ENCODE results near the gene IL5.
"Not testable (repeated sequence)": the region's sequence is repeated elsewhere in the genome, so short reads cannot be mapped to it uniquely, and the experiment has no call there.

Gene IL5

GRCh38 chr5:132543472-132544201 is at the start of gene IL5:
Gene IL5 (minus strand): TSS chr5:132543522. CDS start chr5:132543478, 44 bp downstream.
- Histone ChIP-seq H3K4me3 (ENCODE audit: low read length) (no peak within 1 kb of the TSS), H3K27me3 (ENCODE audit: control insufficient read depth, insufficient read depth, low read length) (no peaks in the 10 kb centered on the region), H3K27ac (ENCODE audit: low read length) (no peak within 1 kb of the TSS), H3K9ac (ENCODE audit: low read length) (no peak within 1 kb of the TSS), H3K36me3 (ENCODE audit: control insufficient read depth, low read depth, low read length) (no peaks in the 10 kb centered on the region), H3K9me3 (ENCODE audit: control insufficient read depth, low read depth, low read length) (no peaks in the 10 kb centered on the region), H3K4me1 (ENCODE audit: control insufficient read depth, low read depth, low read length) (no peaks in the 10 kb centered on the region)

DNA sequence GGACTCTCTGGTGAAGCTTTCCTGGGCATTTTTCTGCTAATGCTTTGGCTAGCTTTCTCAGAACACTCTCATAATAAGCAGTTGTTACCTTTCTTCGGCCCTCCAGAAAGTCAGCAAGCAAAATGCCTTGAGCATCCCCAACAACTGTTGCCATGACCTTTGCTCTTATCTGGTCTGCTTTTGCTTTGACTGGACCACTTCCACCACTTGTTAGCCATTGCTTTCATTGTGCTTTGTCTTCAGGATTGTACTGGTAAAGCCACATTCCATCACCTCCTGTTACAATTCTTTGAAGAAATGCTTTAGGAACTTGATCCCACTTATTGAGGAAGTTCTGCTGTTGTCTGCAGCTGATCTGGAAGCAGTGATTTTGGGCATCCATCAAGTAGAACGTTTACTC is 49.2 kb upstream of the IL5 start:
- Histone ChIP-seq H3K36me3 (ENCODE audit: control insufficient read depth, low read depth, low read length) (peaks cover 58% of the 10 kb centered on the region), H3K9ac (ENCODE audit: low read length) (no peak overlapping the region)

DNA sequence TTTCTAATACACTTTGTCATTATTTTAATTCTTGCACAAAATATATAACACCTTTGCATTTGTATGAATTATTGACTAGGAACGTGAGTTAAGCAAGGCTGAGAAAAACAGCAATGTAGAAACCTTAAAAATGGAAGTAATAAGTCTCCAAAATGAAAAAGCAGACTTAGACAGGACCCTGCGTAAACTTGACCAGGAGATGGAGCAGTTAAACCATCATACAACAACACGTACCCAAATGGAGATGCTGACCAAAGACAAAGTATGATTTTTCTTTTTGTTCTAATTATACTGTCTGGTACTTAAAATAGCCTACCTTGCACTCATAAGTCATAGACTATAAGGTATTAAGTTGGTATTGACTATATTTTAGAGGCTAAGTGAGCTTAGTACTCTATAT is 47.8 kb upstream of the IL5 start:
- Histone ChIP-seq H3K27ac (ENCODE audit: low read length) (no peak overlapping the region), H3K36me3 (ENCODE audit: control insufficient read depth, low read depth, low read length) (peaks cover 57% of the 10 kb centered on the region), H3K27me3 (ENCODE audit: control insufficient read depth, insufficient read depth, low read length) (no peaks in the 10 kb centered on the region), H3K9ac (ENCODE audit: low read length) (no peak overlapping the region), H3K9me3 (ENCODE audit: control insufficient read depth, low read depth, low read length) (no peaks in the 10 kb centered on the region), H3K4me3 (ENCODE audit: low read length) (no peak overlapping the region), H3K4me1 (ENCODE audit: control insufficient read depth, low read depth, low read length) (no peaks in the 10 kb centered on the region)

More for the DNA sequence above, 49.2 kb upstream of the IL5 start:
- Histone ChIP-seq H3K27ac (ENCODE audit: low read length) (no peak overlapping the region), H3K27me3 (ENCODE audit: control insufficient read depth, insufficient read depth, low read length) (no peaks in the 10 kb centered on the region), H3K4me1 (ENCODE audit: control insufficient read depth, low read depth, low read length) (no peaks in the 10 kb centered on the region), H3K4me3 (ENCODE audit: low read length) (no peak overlapping the region), H3K9me3 (ENCODE audit: control insufficient read depth, low read depth, low read length) (no peaks in the 10 kb centered on the region)

DNA sequence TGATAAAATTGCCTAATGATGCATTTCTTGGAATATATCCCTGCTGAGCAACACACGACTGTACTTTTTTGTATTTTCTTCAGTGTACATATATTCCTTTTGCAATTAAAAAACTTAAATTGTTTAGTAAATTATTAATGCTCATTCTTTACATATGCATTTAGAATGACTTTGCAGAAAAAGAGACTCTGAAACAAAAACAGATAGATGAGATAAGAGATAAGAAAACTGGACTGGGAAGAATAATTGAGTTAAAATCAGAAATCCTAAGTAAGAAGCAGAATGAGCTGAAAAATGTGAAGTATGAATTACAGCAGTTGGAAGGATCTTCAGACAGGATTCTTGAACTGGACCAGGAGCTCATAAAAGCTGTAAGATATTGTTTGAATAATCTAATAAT is 46.1 kb upstream of the IL5 start:
- H3K4me3 ChIP-seq (ENCODE audit: low read length): no peak overlapping the region
- no peak overlapping the region for H3K9ac ChIP-seq (ENCODE audit: low read length)
- no peaks in the 10 kb centered on the region for H3K9me3 ChIP-seq (ENCODE audit: control insufficient read depth, low read depth, low read length)
- H3K36me3 ChIP-seq (ENCODE audit: control insufficient read depth, low read depth, low read length): peaks cover 48% of the 10 kb centered on the region
- H3K27me3 ChIP-seq (ENCODE audit: control insufficient read depth, insufficient read depth, low read length): no peaks in the 10 kb centered on the region
- no peaks in the 10 kb centered on the region for H3K4me1 ChIP-seq (ENCODE audit: control insufficient read depth, low read depth, low read length)
- no peak overlapping the region for H3K27ac ChIP-seq (ENCODE audit: low read length)

DNA sequence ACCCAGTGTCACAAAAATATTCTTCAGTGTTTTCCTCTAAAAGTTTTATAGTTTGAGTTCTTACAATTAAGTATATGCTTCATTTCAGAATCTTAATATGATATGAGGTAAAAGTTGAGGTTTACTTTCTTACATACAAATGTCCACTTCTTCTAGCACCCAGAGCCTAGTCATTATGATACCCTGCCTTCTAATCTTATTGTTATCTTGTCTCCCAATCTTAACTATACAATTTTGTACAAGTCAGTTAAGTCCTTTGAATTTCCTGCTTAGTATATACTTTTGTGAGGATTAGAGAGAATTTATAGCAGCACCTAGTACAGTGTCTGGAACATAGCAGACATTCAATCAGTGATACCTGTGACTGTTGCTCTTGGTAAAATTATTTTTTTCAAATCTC is 42.7 kb upstream of the IL5 start:
- Histone ChIP-seq H3K4me1 (ENCODE audit: control insufficient read depth, low read depth, low read length) (no peaks in the 10 kb centered on the region), H3K4me3 (ENCODE audit: low read length) (no peak overlapping the region), H3K9me3 (ENCODE audit: control insufficient read depth, low read depth, low read length) (no peaks in the 10 kb centered on the region), H3K9ac (ENCODE audit: low read length) (no peak overlapping the region), H3K36me3 (ENCODE audit: control insufficient read depth, low read depth, low read length) (peaks cover 34% of the 10 kb centered on the region), H3K27me3 (ENCODE audit: control insufficient read depth, insufficient read depth, low read length) (no peaks in the 10 kb centered on the region), H3K27ac (ENCODE audit: low read length) (no peak overlapping the region)

DNA sequence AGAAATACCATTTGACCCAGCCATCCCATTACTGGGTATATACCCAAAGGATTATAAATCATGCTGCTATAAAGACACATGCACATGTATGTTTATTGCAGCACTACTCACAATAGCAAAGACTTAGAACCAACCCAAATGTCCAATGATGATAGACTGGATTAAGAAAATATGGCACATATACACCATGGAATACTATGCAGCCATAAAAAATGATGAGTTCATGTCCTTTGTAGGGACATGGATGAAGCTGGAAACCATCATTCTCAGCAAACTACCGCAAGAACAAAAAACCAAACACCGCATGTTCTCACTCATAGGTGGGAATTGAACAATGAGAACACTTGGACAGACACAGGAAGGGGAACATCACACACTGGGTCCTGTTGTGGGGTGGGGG is 41.2 kb upstream of the IL5 start:
- not testable (repeated sequence) for H3K9ac ChIP-seq (ENCODE audit: low read length); H3K4me1 ChIP-seq (ENCODE audit: control insufficient read depth, low read depth, low read length); H3K27me3 ChIP-seq (ENCODE audit: control insufficient read depth, insufficient read depth, low read length); H3K9me3 ChIP-seq (ENCODE audit: control insufficient read depth, low read depth, low read length); H3K27ac ChIP-seq (ENCODE audit: low read length); H3K4me3 ChIP-seq (ENCODE audit: low read length)
- peaks cover 32% of the 10 kb centered on the region for H3K36me3 ChIP-seq (ENCODE audit: control insufficient read depth, low read depth, low read length)

DNA sequence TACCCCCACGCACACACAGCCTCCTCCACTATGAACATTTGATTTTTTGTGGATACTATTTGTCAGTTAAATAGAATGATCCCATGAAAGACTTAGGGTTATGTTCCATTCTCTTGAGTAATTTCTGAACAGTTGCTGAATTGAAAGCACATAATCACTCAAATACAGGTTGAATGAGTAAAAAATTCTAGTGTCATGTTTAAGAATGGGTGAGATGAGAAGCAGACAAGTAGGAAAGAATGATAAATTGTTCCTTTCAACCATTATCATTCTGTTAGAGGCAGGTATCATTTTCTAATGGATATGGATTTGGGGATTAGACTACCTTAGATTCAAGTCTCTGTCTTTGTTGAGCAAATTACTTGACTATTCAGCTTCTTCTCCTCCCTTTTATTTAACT is 32.8 kb upstream of the IL5 start:
- H3K27ac ChIP-seq (ENCODE audit: low read length): no peak overlapping the region
- H3K9me3 ChIP-seq (ENCODE audit: control insufficient read depth, low read depth, low read length): no peaks in the 10 kb centered on the region
- no peak overlapping the region for H3K4me3 ChIP-seq (ENCODE audit: low read length)
- no peaks in the 10 kb centered on the region for H3K27me3 ChIP-seq (ENCODE audit: control insufficient read depth, insufficient read depth, low read length)
- no peaks in the 10 kb centered on the region for H3K4me1 ChIP-seq (ENCODE audit: control insufficient read depth, low read depth, low read length)
- H3K36me3 ChIP-seq (ENCODE audit: control insufficient read depth, low read depth, low read length): peaks cover 33% of the 10 kb centered on the region
- no peak overlapping the region for H3K9ac ChIP-seq (ENCODE audit: low read length)

DNA sequence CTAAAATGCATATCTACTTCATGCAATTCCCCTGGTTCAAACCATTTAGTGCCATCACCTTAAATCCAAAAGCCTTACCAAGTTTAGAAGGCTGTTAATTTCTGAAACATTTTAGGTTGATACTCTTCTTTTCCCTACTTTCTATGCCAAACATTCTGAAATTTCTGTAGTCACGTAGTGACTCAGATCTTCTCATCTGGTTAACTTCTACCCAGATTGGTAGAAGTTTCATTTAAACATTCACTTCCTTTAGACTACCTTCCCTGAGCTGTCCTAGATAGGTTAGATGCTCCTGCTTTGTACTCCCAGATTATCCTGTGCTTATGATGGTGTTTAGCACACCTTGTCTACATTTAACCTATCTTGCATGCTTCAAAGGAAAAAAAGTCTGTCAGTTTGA is 23.3 kb upstream of the IL5 start:
- H3K9me3 ChIP-seq (ENCODE audit: control insufficient read depth, low read depth, low read length): no peaks in the 10 kb centered on the region
- H3K36me3 ChIP-seq (ENCODE audit: control insufficient read depth, low read depth, low read length): peaks cover 19% of the 10 kb centered on the region

DNA sequence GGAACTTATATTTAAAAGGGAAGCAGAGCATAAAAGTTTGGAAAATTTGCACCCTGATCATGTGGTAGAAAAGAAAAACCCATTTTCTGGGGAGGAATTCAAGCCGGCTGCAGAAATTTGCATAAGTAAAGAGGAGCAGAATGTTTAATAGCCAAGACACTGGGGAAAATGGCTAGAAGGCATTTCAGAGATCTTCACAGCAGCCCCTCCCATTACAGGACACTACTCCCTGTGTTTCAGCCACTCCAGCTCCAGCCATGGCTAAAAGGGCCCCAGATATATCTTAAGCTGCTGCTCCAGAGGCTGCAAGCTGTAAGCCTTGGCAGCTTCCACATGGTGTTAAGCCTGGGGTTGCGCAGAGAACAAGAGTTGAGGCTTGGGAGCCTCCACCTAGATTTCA is 21.2 kb upstream of the IL5 start:
- not testable (repeated sequence) for H3K4me3 ChIP-seq (ENCODE audit: low read length); H3K27ac ChIP-seq (ENCODE audit: low read length); H3K9ac ChIP-seq (ENCODE audit: low read length); H3K27me3 ChIP-seq (ENCODE audit: control insufficient read depth, insufficient read depth, low read length); H3K4me1 ChIP-seq (ENCODE audit: control insufficient read depth, low read depth, low read length); H3K9me3 ChIP-seq (ENCODE audit: control insufficient read depth, low read depth, low read length)
- H3K36me3 ChIP-seq (ENCODE audit: control insufficient read depth, low read depth, low read length): peaks cover 21% of the 10 kb centered on the region

More for the DNA sequence above, 23.3 kb upstream of the IL5 start:
- no peak overlapping the region for H3K9ac ChIP-seq (ENCODE audit: low read length)
- no peak overlapping the region for H3K27ac ChIP-seq (ENCODE audit: low read length)
- H3K4me1 ChIP-seq (ENCODE audit: control insufficient read depth, low read depth, low read length): no peaks in the 10 kb centered on the region
- no peaks in the 10 kb centered on the region for H3K27me3 ChIP-seq (ENCODE audit: control insufficient read depth, insufficient read depth, low read length)
- no peak overlapping the region for H3K4me3 ChIP-seq (ENCODE audit: low read length)

- Histone ChIP-seq H3K9ac (ENCODE audit: low read length) (no peak overlapping the region), H3K9me3 (ENCODE audit: control insufficient read depth, low read depth, low read length) (no peaks in the 10 kb centered on the region), H3K27me3 (ENCODE audit: control insufficient read depth, insufficient read depth, low read length) (no peaks in the 10 kb centered on the region), H3K27ac (ENCODE audit: low read length) (no peak overlapping the region), H3K4me1 (ENCODE audit: control insufficient read depth, low read depth, low read length) (peaks cover 4% of the 10 kb centered on the region), H3K36me3 (ENCODE audit: control insufficient read depth, low read depth, low read length) (peaks cover 20% of the 10 kb centered on the region), H3K4me3 (ENCODE audit: low read length) (no peak overlapping the region)
Observed at GRCh38 chr5:132561601-132562000, 18.3 kb upstream of the IL5 start.

DNA sequence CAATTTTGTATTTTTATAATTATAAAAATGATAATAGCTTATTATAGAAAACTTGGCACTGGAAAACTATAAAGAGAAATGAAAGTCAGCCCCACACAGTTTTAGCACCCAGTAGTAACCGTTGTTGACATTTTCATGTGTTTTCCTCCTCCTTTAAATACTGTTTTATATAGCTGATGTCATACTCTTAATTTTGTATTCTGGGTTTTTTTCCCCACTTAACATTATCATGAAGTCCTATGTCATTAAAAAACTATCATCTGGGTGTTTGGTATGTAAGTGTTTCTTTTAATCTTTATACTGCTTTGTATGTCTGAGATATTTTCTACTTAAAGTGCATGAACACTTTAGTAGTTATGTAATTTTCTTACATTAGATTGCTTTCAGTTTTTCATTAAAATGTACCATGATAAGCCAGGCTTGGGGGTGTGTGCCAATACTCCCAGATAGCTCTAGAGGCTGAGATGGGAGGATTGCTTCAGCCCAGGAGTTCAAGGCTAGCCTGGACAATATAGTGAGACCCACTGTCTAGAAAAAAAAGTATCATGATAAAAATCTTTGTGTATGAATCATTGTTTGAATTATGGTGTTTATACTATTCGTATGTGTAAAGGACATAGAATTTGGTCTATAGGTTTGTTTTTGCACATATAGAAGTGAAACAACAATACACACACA is 16.2 kb upstream of the IL5 start:
- peaks cover 12% of the 10 kb centered on the region for H3K36me3 ChIP-seq (ENCODE audit: control insufficient read depth, low read depth, low read length)
- peaks cover 8% of the 10 kb centered on the region for H3K4me1 ChIP-seq (ENCODE audit: control insufficient read depth, low read depth, low read length)
- H3K9ac ChIP-seq (ENCODE audit: low read length): no peak overlapping the region
- no peaks in the 10 kb centered on the region for H3K27me3 ChIP-seq (ENCODE audit: control insufficient read depth, insufficient read depth, low read length)
- H3K9me3 ChIP-seq (ENCODE audit: control insufficient read depth, low read depth, low read length): no peaks in the 10 kb centered on the region
- H3K27ac ChIP-seq (ENCODE audit: low read length): no peak overlapping the region
- H3K4me3 ChIP-seq (ENCODE audit: low read length): no peak overlapping the region
